H1 (cell line): ENCODE results near the gene TM9SF2. TPM values are rescaled to one million over a fixed set of nuclear protein-coding genes. Genes with fewer than 3 reads are reported as not detected.

ENCODE experiments used
- CTCF ChIP-seq, 3 experiments: IDR thresholded peaks; 1 replicate in 2 of 3; 2 replicates in 1 of 3; pipeline versions ENCODE4 v1.5.1 to v1.6.1; 2011; ENCODE audit warnings: low read length in 3 of 3, mild to moderate bottlenecking in 3 of 3, inconsistent platforms in 2 of 3, low read depth in 1 of 3, moderate library complexity in 1 of 3; ENCODE audit not compliant: insufficient read depth in 1 of 3; ENCODE audit errors: control extremely low read depth in 1 of 3
- JUND ChIP-seq: IDR thresholded peaks from 2 replicates; pipeline ENCODE4 v1.6.1; 2011; ENCODE audit warnings: mild to moderate bottlenecking, improper control_type of control experiment, low read length
- RAD21 ChIP-seq, 2 experiments: IDR thresholded peaks in 1 of 2; conservative IDR thresholded peaks in 1 of 2; 2 replicates each; pipeline ENCODE4 v1.6.1; 2011; ENCODE audit warnings: low read depth in 2 of 2, low read length in 2 of 2, improper control_type of control experiment in 1 of 2, inconsistent platforms in 1 of 2, mild to moderate bottlenecking in 1 of 2, moderate library complexity in 1 of 2
- SP2 ChIP-seq: IDR thresholded peaks from 2 replicates; pipeline ENCODE4 v1.6.1; 2012; ENCODE audit warnings: mild to moderate bottlenecking, low read length, inconsistent platforms
- polyA plus RNA-seq, 7 experiments: library from polyadenylated mRNA; depleted of rRNA in 3 of 7; stranded (reverse) in 5 of 7; unstranded in 2 of 7; fragments of >200 nt in 5 of 7; fragments of 200-250 nt in 2 of 7; gene quantifications; 1 replicate in 5 of 7; 2 replicates in 1 of 7; 4 replicates in 1 of 7; pipeline versions ENCODE4 v1.2.1 to v1.2.3, GENCODE V29; 2011 to 2013; ENCODE audit warnings: missing spikeins in 2 of 7, mixed read lengths in 2 of 7
- total RNA-seq: library from RNA; stranded (reverse); fragmentation: NEBNext Ultra II Directional; extraction: Animal tissue kit (Norgen Biotek cat#: 25700); gene quantifications from 2 replicates; pipeline ENCODE4 v1.2.1, GENCODE V29; 2021
- TF ChIP-seq, protein P1 (sequence below): fragments of 300-600 bp; sonication (generic); IDR thresholded peaks from 2 replicates; pipeline ENCODE4 v1.7.1; 2012; ENCODE audit warnings: low read length, moderate library complexity, mild to moderate bottlenecking, inconsistent platforms; ENCODE audit not compliant: insufficient replicate concordance

TM9SF2 gene
- total and polyA plus RNA-seq, 2 of the 8 experiments (the other 6 are each of a cell fraction or from before 2014, with no cell fraction given) = 68.0 to 101 TPM

- TF ChIP-seq, protein P1, sequence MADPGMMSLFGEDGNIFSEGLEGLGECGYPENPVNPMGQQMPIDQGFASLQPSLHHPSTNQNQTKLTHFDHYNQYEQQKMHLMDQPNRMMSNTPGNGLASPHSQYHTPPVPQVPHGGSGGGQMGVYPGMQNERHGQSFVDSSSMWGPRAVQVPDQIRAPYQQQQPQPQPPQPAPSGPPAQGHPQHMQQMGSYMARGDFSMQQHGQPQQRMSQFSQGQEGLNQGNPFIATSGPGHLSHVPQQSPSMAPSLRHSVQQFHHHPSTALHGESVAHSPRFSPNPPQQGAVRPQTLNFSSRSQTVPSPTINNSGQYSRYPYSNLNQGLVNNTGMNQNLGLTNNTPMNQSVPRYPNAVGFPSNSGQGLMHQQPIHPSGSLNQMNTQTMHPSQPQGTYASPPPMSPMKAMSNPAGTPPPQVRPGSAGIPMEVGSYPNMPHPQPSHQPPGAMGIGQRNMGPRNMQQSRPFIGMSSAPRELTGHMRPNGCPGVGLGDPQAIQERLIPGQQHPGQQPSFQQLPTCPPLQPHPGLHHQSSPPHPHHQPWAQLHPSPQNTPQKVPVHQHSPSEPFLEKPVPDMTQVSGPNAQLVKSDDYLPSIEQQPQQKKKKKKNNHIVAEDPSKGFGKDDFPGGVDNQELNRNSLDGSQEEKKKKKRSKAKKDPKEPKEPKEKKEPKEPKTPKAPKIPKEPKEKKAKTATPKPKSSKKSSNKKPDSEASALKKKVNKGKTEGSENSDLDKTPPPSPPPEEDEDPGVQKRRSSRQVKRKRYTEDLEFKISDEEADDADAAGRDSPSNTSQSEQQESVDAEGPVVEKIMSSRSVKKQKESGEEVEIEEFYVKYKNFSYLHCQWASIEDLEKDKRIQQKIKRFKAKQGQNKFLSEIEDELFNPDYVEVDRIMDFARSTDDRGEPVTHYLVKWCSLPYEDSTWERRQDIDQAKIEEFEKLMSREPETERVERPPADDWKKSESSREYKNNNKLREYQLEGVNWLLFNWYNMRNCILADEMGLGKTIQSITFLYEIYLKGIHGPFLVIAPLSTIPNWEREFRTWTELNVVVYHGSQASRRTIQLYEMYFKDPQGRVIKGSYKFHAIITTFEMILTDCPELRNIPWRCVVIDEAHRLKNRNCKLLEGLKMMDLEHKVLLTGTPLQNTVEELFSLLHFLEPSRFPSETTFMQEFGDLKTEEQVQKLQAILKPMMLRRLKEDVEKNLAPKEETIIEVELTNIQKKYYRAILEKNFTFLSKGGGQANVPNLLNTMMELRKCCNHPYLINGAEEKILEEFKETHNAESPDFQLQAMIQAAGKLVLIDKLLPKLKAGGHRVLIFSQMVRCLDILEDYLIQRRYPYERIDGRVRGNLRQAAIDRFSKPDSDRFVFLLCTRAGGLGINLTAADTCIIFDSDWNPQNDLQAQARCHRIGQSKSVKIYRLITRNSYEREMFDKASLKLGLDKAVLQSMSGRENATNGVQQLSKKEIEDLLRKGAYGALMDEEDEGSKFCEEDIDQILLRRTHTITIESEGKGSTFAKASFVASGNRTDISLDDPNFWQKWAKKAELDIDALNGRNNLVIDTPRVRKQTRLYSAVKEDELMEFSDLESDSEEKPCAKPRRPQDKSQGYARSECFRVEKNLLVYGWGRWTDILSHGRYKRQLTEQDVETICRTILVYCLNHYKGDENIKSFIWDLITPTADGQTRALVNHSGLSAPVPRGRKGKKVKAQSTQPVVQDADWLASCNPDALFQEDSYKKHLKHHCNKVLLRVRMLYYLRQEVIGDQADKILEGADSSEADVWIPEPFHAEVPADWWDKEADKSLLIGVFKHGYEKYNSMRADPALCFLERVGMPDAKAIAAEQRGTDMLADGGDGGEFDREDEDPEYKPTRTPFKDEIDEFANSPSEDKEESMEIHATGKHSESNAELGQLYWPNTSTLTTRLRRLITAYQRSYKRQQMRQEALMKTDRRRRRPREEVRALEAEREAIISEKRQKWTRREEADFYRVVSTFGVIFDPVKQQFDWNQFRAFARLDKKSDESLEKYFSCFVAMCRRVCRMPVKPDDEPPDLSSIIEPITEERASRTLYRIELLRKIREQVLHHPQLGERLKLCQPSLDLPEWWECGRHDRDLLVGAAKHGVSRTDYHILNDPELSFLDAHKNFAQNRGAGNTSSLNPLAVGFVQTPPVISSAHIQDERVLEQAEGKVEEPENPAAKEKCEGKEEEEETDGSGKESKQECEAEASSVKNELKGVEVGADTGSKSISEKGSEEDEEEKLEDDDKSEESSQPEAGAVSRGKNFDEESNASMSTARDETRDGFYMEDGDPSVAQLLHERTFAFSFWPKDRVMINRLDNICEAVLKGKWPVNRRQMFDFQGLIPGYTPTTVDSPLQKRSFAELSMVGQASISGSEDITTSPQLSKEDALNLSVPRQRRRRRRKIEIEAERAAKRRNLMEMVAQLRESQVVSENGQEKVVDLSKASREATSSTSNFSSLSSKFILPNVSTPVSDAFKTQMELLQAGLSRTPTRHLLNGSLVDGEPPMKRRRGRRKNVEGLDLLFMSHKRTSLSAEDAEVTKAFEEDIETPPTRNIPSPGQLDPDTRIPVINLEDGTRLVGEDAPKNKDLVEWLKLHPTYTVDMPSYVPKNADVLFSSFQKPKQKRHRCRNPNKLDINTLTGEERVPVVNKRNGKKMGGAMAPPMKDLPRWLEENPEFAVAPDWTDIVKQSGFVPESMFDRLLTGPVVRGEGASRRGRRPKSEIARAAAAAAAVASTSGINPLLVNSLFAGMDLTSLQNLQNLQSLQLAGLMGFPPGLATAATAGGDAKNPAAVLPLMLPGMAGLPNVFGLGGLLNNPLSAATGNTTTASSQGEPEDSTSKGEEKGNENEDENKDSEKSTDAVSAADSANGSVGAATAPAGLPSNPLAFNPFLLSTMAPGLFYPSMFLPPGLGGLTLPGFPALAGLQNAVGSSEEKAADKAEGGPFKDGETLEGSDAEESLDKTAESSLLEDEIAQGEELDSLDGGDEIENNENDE = peak; percentile 20
- TF ChIP-seq JUND = peak; percentile 35; the same call in 1 of the 2 replicates
- TF ChIP-seq RAD21 (IDR thresholded peaks at IDR 0.05 in 1 of 2, conservative IDR thresholded peaks at IDR 0.05 in 1 of 2; ENCODE audit: low read depth in 2 of 2, low read length in 2 of 2) = peak; percentile 89 to 92
- TF ChIP-seq CTCF (IDR thresholded peaks at IDR 0.05; ENCODE audit: control extremely low read depth in 1 of 3, insufficient read depth in 1 of 3, low read depth in 1 of 3, low read length in 3 of 3) = peak; percentile 83 to 89 (median 88)
- TF ChIP-seq SP2 = no peak
Measured at GRCh38 chr13:99600318-99600717, 99.0 kb downstream of the TM9SF2 start (continued).
